Activated naive CD4-positive, alpha-beta T cell treated with anti-CD3 and anti-CD28 coated beads, Interleukin-2, amount 50 U/mL, for 72 hours (primary cell): ENCODE results near the gene CACFD1. TPM values are rescaled to one million over a fixed set of nuclear protein-coding genes. Genes with fewer than 3 reads are reported as not detected.

Experiments
- ATAC-seq, 2 donors: fragments of 150-1000 bp; cut with Tn5 transposase; 2 replicates each; pipeline ENCODE4 v1.10.0; 2021; ENCODE audit warnings: mild to moderate bottlenecking in 2 of 2, moderate library complexity in 2 of 2
- DNase-seq, 2 donors: peaks; one replicate each; pipeline ENCODE4 v3.0.0; 2021 to 2022; ENCODE audit warnings: low spot score in 2 of 2
- H3K27ac Mint-ChIP-seq, 2 donors: one replicate each; pipeline ENCODE4 v1.8.0; 2022; ENCODE audit warnings: mild to moderate bottlenecking in 2 of 2, mixed read lengths in 2 of 2
- H3K36me3 Mint-ChIP-seq, 2 donors: one replicate each; pipeline ENCODE4 v1.8.0; 2022; ENCODE audit warnings: mixed read lengths in 2 of 2
- H3K9me3 Mint-ChIP-seq, 2 donors: one replicate each; pipeline ENCODE4 v1.8.0; 2022; ENCODE audit warnings: mixed read lengths in 2 of 2
- total RNA-seq, 2 donors: library from RNA; stranded (reverse); gene quantifications; one replicate each; pipeline ENCODE4 v1.2.3, GENCODE V29; 2022

The CACFD1 gene
- total RNA-seq, 2 donors from 2014 or later = 0.37 to 2.3 TPM

DNA sequence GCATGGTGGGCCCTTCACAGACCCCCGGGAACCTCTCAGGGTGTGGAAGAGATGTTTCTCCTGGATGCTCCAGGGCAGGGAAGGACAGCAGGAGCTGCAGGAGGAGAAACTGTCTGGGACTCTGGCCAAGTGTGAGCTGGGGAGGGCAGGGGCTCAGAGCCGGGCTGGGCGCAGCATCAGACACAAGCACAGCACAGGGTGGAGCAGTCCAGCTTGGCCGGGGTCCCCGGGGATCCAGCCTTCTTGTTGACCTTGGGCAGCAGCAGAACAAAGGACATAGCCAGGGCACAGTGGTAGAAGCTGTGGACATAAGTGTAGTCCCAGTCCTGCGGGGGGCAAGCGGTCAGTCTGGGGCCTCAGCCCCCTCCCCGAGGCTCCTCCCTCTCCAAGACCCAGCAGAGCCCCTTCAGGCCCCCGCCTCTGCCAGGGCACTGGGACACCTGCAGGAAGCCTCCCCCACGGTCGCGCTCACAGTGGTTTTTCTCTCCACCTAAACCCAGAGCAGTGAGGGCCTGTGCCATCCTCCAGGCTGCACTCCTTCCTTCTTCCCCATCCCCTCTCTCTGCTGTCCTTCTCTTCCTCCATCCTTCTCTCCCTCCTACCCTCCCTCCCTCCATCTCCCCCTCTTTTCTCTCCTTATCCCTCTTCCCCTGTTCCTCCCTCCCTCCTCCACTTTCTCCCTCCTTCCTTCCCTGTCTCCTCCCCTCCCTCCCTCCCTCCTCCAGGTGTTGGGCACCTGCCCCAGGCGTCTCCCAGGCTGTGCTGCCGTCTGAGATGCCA lies 54.9 kb downstream of the CACFD1 start:
- DNase-seq = no peak
- ATAC-seq = no peak
- no peak overlapping the region for H3K27ac Mint-ChIP-seq
- no peaks in the 10 kb centered on the region for H3K36me3 Mint-ChIP-seq
- H3K9me3 Mint-ChIP-seq = no peaks in the 10 kb centered on the region

DNA sequence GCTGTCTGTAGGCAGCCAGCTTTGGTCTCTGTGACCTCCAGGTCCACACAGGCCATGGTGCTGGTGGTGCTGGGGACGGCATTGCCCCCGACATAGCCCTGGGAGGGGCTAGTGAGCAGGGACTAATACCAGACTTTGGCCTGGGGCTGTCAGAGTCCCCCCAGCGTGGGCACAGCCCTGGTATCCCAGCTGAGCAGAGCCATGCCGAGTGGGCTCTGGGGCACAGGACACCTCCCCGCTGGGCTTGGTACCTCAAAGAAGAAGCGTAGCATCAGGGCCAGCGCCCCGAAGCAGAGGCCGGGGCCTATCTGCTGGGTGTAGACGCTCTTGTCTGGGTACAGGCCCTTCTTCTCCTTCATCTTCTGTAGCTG lies 55.4 kb downstream of the CACFD1 start:
- Mint-ChIP-seq H3K27ac (no peak overlapping the region), H3K36me3 (no peaks in the 10 kb centered on the region), H3K9me3 (no peaks in the 10 kb centered on the region)
- DNase-seq = no peak
- ATAC-seq = no peak

DNA sequence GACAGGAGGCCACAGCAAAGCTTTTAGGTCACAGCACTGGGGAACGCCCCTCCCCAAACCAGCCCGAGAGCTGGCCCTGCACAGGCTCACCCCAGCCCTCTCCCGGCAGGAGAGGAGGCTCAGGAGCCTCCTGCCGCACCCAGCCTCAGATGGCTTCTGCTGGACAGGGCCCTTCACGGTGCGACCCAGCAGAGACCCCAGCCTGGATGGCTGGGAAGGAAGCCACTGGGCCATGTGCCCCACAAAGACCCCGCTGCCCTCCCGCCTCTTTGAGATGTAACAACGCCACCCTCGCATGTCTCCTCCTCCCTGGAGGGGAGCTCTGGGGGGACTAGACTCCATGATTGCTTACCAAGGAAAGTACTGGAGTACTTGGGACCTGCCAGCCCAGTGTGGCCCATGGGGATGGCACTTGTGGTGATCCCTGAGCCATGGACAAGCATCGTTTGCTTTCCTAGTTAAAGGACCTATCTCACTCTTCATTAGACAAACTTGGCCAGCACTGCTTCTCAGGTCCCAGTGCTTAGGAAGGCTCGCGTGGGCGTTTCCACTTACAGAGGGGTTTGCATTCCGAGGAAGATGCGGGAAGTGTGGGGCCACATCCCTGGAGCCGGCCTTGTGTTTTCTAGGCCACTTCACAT lies 56.0 kb downstream of the CACFD1 start:
- DNase-seq (no peak), ATAC-seq (no peak)
- Mint-ChIP-seq H3K9me3 (no peaks in the 10 kb centered on the region), H3K27ac (no peak overlapping the region), H3K36me3 (no peaks in the 10 kb centered on the region)

DNA sequence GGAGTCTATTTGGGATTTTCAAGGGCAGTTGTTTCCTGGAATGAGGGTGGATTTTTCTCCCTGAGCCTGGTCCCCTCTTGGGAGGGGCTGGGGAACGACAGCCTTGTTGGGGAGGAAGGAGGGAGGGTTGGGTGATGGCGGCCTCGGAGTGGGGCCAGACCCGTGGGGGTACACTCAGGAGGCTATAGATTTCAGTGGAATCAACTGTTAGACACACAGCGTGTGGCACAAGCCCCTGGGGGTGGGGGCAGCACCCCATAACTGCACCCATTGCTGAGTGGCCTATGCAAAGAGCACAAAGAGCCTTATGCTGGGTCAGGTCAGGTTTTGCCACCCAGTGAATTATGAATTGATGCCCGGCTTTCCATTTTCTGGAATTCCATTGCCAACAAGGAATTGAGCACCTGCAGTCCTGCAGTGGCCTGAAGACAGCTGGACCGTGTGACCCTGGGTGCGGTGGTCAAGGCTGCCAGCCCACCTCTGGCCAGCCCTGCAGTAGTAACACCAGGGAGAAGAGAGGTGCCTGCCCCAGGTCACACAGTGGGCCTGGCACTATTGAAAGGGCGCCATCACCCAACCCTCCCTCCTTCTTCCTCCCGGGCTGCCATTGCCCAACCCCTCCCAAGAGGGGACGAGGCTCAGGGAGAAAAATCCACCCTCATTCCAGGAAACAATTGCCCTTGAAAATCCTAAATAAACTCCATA lies 56.6 kb downstream of the CACFD1 start:
- Mint-ChIP-seq H3K27ac (no peak overlapping the region), H3K9me3 (no peaks in the 10 kb centered on the region), H3K36me3 (no peaks in the 10 kb centered on the region)
- DNase-seq (no peak), ATAC-seq (no peak)

DNA sequence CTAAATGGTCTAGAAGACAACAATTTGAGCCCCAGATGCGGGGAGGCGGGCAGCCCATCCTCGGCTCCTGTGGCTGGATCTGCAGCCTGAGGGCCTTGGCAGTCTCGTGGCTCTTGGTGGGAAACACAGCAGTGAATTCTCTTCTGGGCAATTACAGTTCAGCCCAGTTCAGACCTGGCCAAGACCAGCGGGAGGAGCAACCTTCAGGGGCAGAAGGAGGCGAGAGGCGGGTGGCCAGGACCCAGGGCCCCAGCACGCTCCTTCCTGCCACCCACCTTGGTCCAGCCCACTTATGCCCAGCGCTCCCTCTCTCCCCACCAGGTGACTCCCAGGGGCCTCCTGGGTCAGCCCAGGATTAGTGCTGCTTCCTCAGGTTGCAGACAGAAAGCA lies 57.2 kb downstream of the CACFD1 start:
- no peak overlapping the region for H3K27ac Mint-ChIP-seq
- no peaks in the 10 kb centered on the region for H3K9me3 Mint-ChIP-seq
- ATAC-seq = no peak
- DNase-seq = no peak
- no peaks in the 10 kb centered on the region for H3K36me3 Mint-ChIP-seq

DNA sequence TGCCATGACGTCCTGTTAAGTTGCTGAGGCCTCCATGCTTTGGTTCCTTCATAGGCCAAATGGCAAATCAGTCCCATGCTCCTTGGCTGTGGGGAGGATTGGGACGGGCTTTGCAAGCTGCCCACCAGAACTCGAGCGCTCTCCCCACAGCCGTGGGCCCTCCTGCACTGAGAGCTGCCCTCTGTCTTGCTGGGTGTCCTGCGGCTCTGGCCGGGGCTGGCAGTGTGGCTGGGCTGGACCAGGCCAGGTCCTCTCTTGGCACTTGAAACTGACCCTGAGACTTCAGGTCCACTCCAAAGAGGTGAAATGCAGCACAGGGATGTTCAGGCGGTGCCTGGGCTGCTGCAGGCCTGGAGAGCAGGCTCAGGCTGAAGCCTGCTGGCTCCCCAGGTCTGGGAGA lies 57.9 kb downstream of the CACFD1 start:
- DNase-seq (no peak), ATAC-seq (no peak)
- Mint-ChIP-seq H3K36me3 (no peaks in the 10 kb centered on the region), H3K27ac (no peak overlapping the region), H3K9me3 (no peaks in the 10 kb centered on the region)

DNA sequence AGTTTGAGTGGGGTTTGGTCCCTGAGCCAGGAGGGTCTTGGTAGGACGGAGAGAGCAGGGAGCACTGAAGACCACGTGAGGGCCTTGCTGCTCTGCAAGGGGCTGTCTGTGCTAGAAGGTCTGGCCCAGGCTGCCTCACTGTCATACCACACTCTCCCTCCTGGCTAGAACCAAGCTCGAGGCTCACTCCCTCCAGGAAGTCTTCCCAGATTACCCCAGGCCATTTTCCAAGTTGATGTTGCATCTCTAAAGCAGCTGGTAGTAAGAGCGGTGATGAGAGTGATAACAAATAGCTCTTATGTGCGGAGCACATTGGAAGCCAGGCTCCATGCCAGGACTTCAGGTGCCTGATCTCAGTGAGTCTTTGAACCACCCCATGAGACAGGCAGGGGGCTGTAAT lies 58.4 kb downstream of the CACFD1 start:
- DNase-seq (no peak), ATAC-seq (no peak)
- Mint-ChIP-seq H3K9me3 (no peaks in the 10 kb centered on the region), H3K36me3 (no peaks in the 10 kb centered on the region), H3K27ac (no peak overlapping the region)

DNA sequence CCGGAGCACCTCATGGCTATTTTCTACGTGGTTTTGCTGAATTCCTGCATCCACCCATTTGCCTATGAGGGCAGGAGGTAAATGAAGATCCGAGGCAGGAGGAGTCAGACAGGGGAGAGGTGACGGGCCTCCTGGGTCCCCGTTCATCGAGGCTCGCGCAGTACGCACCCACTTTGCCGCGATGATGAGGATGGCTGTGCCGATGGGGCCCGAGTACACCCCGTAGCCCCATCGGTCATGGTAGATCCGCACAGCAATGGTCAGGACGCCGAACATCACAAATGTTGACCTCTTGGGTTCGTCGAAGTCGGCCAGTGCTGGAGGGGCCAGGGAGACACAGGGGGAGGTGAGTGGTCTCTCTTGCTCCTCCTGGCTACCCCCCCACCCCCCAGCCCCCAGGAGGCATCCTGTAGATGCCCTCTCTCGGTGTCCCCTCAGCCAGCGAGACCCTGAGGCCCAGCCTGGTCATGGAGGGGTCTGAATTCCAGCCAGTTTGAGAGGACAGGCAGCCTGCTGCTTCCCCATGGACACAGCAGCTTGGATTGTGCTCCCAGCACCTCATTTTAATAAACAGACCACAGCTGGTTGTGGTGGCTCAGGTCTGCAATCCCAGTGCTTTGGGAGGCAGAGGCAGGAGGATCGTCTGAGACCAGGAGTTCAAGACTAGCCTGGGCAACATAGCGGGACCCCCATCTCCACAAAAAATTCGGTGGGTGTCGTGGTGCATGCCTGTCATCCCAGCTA lies 59.1 kb downstream of the CACFD1 start:
- peak overlapping the region in 1 of 2 donors; percentile 60 for H3K27ac Mint-ChIP-seq
- H3K9me3 Mint-ChIP-seq = no peaks in the 10 kb centered on the region
- H3K36me3 Mint-ChIP-seq = no peaks in the 10 kb centered on the region
- DNase-seq (no peak), ATAC-seq (no peak)

DNA sequence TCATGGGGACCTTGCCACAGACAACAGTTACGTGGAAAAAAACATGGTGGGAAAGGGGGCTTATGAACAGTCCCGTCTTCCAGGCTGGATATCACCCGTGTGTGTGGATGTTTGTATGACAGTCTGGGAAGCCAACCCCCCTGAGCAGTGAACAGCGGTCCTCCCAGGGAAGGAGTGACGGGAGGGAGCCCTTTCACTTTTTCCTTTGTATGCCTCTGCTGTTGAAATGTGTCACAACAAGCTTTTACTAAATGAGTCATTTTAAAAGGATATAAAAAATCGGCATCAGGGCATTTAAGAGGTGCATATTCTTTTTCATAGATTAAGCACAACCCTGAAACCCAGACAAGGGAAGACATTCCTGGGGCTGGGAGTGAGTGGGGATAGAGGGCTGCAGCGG lies 59.9 kb downstream of the CACFD1 start:
- no peaks in the 10 kb centered on the region for H3K9me3 Mint-ChIP-seq
- ATAC-seq (no peak), DNase-seq (no peak)
- no peaks in the 10 kb centered on the region for H3K36me3 Mint-ChIP-seq
- H3K27ac Mint-ChIP-seq = no peak overlapping the region

DNA sequence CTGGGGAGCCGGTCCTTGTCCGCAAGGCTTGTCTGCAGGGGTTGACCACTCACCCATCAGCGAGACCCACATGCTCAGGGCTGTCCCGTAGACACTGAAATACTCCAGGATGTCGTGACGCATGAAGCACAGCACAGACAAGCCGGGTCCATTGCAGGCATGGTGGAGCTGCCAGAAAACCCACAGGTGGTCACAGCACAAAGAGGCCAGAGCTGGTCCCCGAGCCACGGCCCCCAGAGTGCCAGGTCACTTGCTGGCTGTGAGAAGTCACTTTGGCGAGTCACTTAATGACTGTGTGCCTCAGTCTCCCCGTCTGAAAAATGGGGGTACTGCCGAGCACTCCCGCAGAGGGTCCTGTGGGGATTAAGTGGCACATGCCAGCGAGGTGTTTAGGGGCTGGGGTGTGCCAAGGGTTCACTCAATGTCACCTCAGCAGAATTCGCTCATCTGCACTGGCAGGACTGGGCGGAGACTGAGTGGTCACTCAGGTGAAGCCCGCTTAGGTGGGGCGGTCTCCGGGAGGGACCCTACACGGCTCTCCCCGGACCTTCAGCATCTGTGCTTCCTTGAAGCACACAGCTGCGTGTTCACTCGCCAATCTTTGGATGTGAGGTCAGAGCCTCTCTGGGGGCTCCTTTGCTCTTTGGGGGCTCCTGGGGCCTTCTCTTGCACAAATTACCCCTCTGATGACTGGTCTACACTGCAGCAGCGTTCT lies 60.5 kb downstream of the CACFD1 start:
- Mint-ChIP-seq H3K36me3 (no peaks in the 10 kb centered on the region), H3K27ac (no peak overlapping the region), H3K9me3 (no peaks in the 10 kb centered on the region)
- DNase-seq (no peak), ATAC-seq (no peak)

Other genes starting within 250 kb of the CACFD1 start
- not detected for gene ABO, start 184.8 kb upstream of the CACFD1 start, total RNA-seq
- gene SURF6, start 123.8 kb upstream of the CACFD1 start, total RNA-seq = 10 to 100 TPM; 10.7 to 22.0 TPM
- gene MED22, start 111.8 kb upstream of the CACFD1 start, total RNA-seq = 10 to 100 TPM; 27.7 to 29.4 TPM
- 1,000 to 10,000 TPM; 3,254 to 3,908 TPM for gene RPL7A, start 111.8 kb upstream of the CACFD1 start, total RNA-seq
- 10 to 100 TPM; 20.2 to 24.9 TPM for gene SURF1, start 103.5 kb upstream of the CACFD1 start, total RNA-seq
- 10 to 100 TPM in 1 of 2 donors, 1 to 10 TPM in 1; 10.0 to 12.9 TPM for gene SURF2, start 103.4 kb upstream of the CACFD1 start, total RNA-seq
- gene SURF4, start 83.9 kb upstream of the CACFD1 start, total RNA-seq = 100 to 1,000 TPM; 255 to 272 TPM
- gene STKLD1, start 83.6 kb upstream of the CACFD1 start, total RNA-seq = 1 to 10 TPM in 1 of 2 donors, not detected in 1; 1.1 TPM
- 10 to 100 TPM; 20.6 to 28.3 TPM for gene REXO4, start 42.0 kb upstream of the CACFD1 start, total RNA-seq
- 1 to 10 TPM; 2.6 to 5.4 TPM for gene ADAMTS13, start 37.6 kb upstream of the CACFD1 start, total RNA-seq
- 1 to 10 TPM; 1.0 to 1.8 TPM for gene SLC2A6, start 19.1 kb downstream of the CACFD1 start, total RNA-seq
- not detected for gene MYMK, start 65.0 kb downstream of the CACFD1 start, total RNA-seq
- gene ADAMTSL2, start 74.7 kb downstream of the CACFD1 start, total RNA-seq = 1 to 10 TPM in 1 of 2 donors, under 1 TPM in 1; 0.11 to 1.2 TPM
- gene FAM163B, start 149.4 kb downstream of the CACFD1 start, total RNA-seq = not detected
- gene DBH, start 176.4 kb downstream of the CACFD1 start, total RNA-seq = not detected